HG03520 (cell line): ENCODE measurements around the gene IREB2.
"Not testable (repeated sequence)": the region's sequence is repeated elsewhere in the genome, so short reads cannot be mapped to it uniquely, and the experiment has no call there.

ENCODE experiments used
- ATAC-seq: cut with Tn5 transposase; IDR thresholded peaks from one replicate; pipeline ENCODE4 v1.9.1; 2021; ENCODE audit warnings: mild to moderate bottlenecking, moderate library complexity; ENCODE audit not compliant: unreplicated experiment

IREB2 gene, protein sequence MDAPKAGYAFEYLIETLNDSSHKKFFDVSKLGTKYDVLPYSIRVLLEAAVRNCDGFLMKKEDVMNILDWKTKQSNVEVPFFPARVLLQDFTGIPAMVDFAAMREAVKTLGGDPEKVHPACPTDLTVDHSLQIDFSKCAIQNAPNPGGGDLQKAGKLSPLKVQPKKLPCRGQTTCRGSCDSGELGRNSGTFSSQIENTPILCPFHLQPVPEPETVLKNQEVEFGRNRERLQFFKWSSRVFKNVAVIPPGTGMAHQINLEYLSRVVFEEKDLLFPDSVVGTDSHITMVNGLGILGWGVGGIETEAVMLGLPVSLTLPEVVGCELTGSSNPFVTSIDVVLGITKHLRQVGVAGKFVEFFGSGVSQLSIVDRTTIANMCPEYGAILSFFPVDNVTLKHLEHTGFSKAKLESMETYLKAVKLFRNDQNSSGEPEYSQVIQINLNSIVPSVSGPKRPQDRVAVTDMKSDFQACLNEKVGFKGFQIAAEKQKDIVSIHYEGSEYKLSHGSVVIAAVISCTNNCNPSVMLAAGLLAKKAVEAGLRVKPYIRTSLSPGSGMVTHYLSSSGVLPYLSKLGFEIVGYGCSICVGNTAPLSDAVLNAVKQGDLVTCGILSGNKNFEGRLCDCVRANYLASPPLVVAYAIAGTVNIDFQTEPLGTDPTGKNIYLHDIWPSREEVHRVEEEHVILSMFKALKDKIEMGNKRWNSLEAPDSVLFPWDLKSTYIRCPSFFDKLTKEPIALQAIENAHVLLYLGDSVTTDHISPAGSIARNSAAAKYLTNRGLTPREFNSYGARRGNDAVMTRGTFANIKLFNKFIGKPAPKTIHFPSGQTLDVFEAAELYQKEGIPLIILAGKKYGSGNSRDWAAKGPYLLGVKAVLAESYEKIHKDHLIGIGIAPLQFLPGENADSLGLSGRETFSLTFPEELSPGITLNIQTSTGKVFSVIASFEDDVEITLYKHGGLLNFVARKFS

DNA sequence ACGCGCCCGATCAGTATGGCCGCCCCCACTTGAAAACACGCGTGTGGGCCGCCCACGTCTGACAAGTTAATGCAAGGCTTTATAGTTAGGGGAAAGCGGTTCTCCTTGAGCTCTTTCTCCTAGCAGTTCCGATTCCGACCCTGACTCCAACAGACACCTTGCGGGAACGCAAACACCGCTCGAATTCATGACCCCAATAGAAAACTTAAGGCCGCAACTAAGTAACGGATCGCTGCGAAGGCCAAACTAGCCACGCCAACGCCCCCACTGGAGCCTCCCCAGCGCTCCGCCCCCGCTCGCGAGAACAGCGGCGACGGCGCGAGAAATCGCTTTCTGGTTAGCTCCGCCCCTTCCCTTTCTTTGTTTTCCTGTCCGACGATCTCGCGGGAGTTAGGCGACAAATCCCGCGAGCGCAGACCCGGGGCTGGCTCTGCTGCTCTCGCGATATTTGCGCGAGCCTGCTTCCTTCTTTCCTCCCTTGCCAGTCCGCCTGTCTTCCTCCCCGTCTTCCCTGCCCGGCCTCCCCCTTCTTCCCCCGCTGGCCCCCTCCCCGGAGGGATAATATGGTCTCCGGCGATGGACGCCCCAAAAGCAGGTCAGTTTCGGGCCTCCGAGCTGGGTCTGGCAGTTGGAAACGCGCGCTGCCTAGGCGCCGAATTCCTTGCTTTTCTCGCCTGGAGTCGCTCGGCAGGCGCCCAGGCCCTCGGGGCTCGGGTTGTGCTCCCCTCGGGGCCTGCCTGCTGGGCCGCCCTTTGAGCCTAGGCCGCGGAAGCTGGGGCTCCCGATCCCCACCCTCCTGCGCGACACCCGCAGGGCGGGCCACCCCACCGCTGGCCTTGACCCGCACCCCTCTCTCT lies at the start of gene IREB2:
TSS of gene IREB2 (plus strand) at position 455 of the 857 bp plus-strand sequence. CDS start at position 577, 122 bp downstream.
- peak; percentile 75 for ATAC-seq

DNA sequence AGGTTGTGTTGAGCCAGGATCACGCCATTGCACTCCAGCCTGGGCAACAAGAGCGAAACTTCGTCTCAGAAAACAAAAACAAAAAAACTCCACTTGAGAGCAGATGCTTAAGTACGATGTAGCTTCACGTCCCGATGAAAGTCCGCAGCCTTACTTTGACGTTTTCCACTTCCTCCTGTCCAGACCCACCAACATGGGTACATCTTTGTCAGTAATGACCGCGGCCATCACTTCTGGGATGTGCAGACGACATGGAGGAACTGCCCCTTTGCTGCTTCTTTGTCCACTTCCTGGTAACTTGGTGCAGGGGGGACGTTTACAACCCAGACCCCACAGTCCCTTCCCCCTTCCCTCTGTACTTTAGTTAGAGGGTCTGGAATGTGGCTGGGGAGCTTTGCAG lies 49.2 kb upstream of the IREB2 start:
- ATAC-seq, result no peak

DNA sequence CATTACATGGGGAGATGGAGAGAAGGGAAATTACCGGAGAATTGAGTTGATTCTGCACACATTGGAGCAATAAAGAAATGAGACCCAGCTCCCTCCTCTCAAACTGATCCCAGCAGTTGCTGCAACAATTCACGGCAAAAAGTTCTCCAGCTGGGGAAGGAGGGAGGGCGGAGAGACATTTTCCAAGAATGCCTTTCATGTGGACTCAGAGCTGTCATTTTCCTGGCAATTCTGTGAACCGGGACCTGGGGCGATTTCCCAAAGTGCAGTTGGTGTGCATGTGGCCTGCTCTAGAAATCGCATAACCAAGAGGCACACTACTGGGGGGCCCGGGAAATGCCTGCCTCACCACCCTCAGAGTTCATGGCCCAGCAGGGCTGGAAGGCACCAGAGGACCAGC lies 48.7 kb upstream of the IREB2 start:
- no peak for ATAC-seq

GRCh38 chr15:78389738-78390137 lies 48.3 kb upstream of the IREB2 start:
- ATAC-seq, result no peak

GRCh38 chr15:78390242-78390641 lies 47.8 kb upstream of the IREB2 start:
- ATAC-seq, result no peak

DNA sequence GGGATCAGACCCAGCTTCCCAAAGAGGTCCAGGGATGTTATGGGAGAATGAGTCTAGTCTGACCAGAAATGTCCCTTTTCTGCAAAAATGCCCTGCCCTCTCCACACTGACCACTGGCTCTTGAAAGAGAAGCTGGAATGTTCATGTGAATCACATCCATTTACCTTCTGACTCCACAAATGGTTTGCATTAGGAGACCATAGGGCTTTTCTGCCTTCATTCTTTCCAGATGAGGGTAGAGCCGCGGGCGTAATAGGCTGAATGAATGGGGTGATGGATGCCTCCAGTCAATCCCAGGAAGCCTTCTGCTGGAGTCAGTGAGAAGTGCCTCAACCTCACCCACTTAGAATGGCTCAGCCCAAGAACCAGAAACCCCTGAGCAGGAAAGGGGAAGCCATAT lies 47.2 kb upstream of the IREB2 start:
- ATAC-seq, result no peak

DNA sequence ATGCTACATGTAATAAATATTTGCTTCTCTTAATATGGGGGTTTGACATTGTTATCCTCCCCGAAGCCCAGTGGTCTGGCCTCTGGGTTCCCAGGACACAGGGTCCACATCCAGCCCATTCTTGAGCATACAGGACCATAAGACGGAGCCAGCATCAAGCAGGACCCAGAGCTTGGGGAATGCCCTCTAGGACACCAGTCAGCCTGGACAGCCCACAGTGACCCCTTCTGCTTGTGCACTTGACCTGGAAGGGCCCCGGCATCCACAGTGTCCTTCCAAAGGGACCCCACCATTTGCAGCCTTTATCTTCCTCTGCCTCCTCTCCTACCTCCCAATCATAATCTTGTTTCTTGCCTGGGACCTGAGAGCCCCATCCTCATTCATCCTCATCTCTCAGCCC lies 46.2 kb upstream of the IREB2 start:
- no peak for ATAC-seq

- ATAC-seq, result no peak
Measured at GRCh38 chr15:78392430-78392829, 45.6 kb upstream of the IREB2 start.

GRCh38 chr15:78393137-78393536 lies 44.9 kb upstream of the IREB2 start:
- no peak for ATAC-seq

- ATAC-seq, result no peak
Measured at GRCh38 chr15:78394026-78394425, 44.0 kb upstream of the IREB2 start.

DNA sequence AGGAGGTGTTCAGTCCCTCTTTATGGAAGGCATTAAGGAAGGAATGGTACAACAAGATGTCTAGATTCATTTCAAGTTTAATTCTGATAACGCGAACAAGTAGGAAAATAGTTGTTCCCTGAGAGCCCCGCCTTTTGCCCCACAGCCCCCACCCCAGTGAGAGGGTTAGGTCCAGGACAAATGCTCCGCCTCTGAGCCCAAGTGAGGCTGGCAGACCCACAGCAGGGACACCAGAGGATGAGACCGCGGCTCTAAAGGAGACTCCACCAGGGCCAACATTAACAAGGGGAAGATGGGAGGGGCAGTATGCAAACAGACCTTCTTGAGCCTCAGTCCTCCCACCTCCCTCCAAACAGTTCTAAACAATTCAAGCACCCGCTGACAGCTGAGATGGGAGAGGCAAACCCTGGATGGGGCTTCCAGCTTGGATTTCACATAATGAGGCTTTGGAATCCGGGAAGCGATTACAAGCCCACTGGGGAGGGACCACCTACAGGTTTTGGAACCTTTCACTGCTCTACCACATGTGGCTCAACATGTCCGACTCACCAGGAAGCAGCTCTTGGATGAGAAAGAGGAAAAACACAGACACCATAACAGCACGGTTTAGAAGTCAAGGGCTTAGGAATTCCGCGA lies 42.9 kb upstream of the IREB2 start:
- ATAC-seq, result no peak

GRCh38 chr15:78396186-78396814 lies 41.7 kb upstream of the IREB2 start:
- no peak for ATAC-seq

DNA sequence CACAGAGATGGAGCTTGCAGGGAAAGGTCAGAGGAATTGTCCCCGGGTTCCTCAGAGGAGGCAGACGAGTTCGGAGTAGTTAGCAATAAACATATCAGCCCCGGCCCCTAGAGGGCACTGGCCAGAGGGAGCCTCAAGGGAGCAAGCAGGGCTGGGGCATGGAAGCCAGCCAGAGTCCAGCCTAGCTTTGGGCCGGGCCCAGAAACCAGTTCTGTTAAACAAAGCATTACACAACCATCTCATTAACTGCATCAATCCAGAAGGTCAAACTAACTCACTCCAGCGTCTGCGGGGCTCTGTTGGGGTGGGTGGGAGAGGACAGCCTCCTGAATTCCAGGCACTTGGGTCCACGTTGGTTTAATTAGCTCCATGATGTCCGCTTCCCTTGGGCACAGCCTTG lies 41.0 kb upstream of the IREB2 start:
- ATAC-seq, result no peak

GRCh38 chr15:78397382-78397781 lies 40.6 kb upstream of the IREB2 start:
- no peak for ATAC-seq

DNA sequence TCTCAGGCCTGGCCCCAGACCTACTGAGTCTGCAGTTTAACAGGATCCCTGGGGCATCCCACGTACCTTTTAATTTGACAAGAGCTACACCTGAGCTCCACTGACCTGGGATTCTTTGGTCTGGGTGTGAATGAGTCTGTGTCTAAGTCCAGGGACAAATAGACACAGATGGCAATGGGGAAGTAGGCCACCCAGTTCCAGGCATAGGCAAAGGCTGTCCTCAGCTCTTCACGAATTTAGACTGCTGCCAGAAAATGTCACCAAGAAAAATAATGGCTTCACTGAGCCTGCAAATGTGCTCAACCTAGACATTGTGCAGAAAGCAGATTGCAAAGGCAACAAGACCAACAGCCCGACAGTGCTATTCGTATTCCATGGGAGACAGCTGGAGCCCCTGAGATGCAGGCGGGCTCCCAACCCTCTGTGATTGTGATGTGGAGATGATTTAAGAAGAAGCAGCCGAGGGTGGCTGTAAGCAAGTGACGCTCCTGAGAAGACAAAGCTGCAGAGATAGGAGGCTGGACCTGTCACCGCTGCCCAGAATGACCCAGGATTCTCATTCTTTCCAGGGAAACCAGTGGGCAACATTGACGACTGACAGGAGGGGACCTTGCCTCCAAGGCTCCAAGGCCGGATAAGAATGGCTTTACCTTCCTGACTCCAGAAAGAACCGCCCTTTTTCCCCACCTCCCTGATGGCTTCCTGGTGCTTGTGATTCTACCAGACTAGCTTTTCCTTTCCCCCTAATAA lies 39.8 kb upstream of the IREB2 start:
- ATAC-seq, result no peak

DNA sequence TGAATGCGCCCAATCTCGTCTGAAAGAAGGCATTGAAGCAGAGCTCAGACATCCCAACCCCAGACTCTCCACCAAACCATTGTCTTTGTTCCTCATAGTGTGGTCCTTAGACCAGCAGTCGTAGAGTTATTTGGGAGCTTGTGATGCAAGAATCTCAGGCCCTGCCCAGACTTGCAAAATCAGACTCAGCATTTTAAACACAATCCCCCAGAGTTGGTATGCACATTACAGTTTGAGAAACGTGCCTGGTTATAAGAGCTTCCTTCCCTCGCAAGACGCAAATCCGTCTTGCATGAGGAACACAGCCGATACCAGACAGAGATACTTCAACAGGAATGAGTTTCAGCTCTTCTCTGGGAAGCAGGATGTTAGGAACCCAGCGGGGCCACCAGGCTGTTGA lies 38.9 kb upstream of the IREB2 start:
- no peak for ATAC-seq

DNA sequence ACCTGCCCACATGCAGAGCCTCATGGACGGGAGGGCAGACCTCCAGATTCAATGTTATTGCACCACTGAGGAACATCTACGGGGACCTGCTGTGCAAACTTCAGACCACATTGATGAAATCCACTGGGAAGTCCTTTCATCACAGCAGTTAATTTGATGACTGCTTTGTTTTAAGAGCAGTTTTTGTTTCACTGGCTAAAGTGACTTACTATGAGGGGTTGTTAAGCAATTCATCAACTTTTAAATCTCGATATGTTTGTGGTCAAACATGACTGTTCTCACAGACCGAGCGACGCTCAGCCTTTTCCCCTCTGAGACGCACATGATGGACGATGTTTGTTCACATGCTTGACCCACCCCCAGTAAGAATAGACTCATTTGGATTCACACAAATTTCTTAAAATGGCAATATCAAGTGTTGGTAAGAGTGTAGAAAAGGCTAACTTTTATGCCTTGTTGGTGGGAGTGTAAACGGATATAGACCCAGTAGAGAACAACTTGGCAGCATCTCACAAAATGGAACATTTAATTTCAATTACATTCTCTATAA lies 35.9 kb upstream of the IREB2 start:
- no peak for ATAC-seq

DNA sequence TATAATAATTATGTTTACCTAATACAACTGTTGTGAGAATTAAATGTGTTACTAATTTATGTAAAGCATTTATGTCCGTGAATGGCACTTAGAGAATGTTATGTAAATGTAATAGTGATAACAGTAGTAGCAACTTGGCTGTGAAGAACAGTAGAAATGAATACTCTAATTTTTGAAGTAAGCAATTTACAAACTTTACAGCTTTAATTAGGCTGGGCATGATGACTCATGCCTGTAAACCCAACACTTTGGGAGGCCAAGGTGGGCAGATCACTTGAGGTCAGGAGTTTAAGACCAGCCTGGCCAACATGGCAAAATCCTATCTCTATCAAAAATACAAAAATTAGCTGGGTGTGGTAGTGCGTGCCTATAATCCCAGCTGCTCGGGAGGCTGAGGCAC lies 33.9 kb upstream of the IREB2 start:
- no peak for ATAC-seq

- ATAC-seq, result not testable (repeated sequence)
Measured at GRCh38 chr15:78404796-78405195, 33.2 kb upstream of the IREB2 start.
